ENCODE data around the gene SP2. TPM values are rescaled to one million over a fixed set of nuclear protein-coding genes. Genes with fewer than 3 reads are reported as not detected.

SP2 gene
- total and polyA plus RNA-seq, 2 of the 8 experiments (the other 6 are each of a cell fraction or from before 2014, with no cell fraction given), result 5.6 to 13.8 TPM

- TF ChIP-seq KDM5A (IDR thresholded peaks at IDR 0.05; ENCODE audit: low read length), result no peak
- peak; percentile 66 to 85 for TF ChIP-seq POLR2A (IDR thresholded peaks at IDR 0.05; ENCODE audit: control extremely low read depth in 1 of 2, low read depth in 2 of 2, low read length in 2 of 2)
- TF ChIP-seq ATF3 (IDR thresholded peaks at IDR 0.05; ENCODE audit: insufficient read depth, low read depth, low read length), result no peak
- peak; percentile 93 for TF ChIP-seq TBP (IDR thresholded peaks at IDR 0.05; ENCODE audit: low read depth, low read length)
- no peak for TF ChIP-seq E2F6 (IDR thresholded peaks at IDR 0.05)
- peak; percentile 82 for TF ChIP-seq POLR2AphosphoS5 (IDR thresholded peaks at IDR 0.05; ENCODE audit: low read depth, low read length)
- peak; percentile 3 for TF ChIP-seq ASH2L (IDR thresholded peaks at IDR 0.05; ENCODE audit: low read length)
- TF ChIP-seq HDAC2 (IDR thresholded peaks at IDR 0.05; ENCODE audit: borderline replicate concordance in 1 of 2, low read depth in 2 of 2, low read length in 2 of 2), result peak in 1 of 2 experiments; percentile 32; a peak in 1 of 4 replicates
- TF ChIP-seq BRCA1 (IDR thresholded peaks at IDR 0.05; ENCODE audit: low read depth, low read length), result no peak
- no peak for TF ChIP-seq YY1 (IDR thresholded peaks at IDR 0.05; ENCODE audit: low read depth, low read length)
- TF ChIP-seq MAX (IDR thresholded peaks at IDR 0.05), result 0 out of 2 replicates have a peak, but pooled peaks have one; percentile 0
- peak; percentile 86 for TF ChIP-seq TAF1 (IDR thresholded peaks at IDR 0.05; ENCODE audit: low read depth, low read length)
- no peak for TF ChIP-seq CEBPB (IDR thresholded peaks at IDR 0.05; ENCODE audit: low read depth, low read length)
- TF ChIP-seq EP300 (IDR thresholded peaks at IDR 0.05; ENCODE audit: borderline replicate concordance in 1 of 2, low read depth in 2 of 2, low read length in 2 of 2), result no peak
- TF ChIP-seq SIX5 (IDR thresholded peaks at IDR 0.05; ENCODE audit: low read depth, low read length), result no peak
- TF ChIP-seq TEAD4 (IDR thresholded peaks at IDR 0.05; ENCODE audit: low read depth, low read length), result no peak
- TF ChIP-seq POU5F1 (IDR thresholded peaks at IDR 0.05; ENCODE audit: low read depth, low read length), result no peak
Observed at GRCh38 chr17:47895347-47895855, 635 bp upstream of the SP2 start (continued).
